Liver (tissue), 9 donors: ENCODE results near the gene IDH3A. TPM values are rescaled to one million over a fixed set of nuclear protein-coding genes. Genes with fewer than 3 reads are reported as not detected.

Source experiments
- DNase-seq: peaks from one replicate; pipeline ENCODE4 v3.0.0-alpha.2; 2017; ENCODE audit warnings: low spot score
- H3K27ac ChIP-seq, 2 donors: one replicate each; pipeline ENCODE4 v1.7.0; 2013; ENCODE audit warnings: inconsistent platforms in 2 of 2, low read length in 2 of 2, control low read depth in 1 of 2, low read depth in 1 of 2, mild to moderate bottlenecking in 1 of 2
- H3K27me3 ChIP-seq, 4 donors: one replicate each; pipeline versions ENCODE4 v1.6.1 to v1.7.0; 2013; ENCODE audit warnings: low read length in 3 of 4, inconsistent platforms in 1 of 4, mild to moderate bottlenecking in 1 of 4, moderate library complexity in 1 of 4; ENCODE audit not compliant: control insufficient read depth in 4 of 4, insufficient read depth in 4 of 4
- H3K36me3 ChIP-seq, 4 donors: one replicate each; pipeline versions ENCODE4 v1.6.1 to v1.7.0; 2013; ENCODE audit warnings: low read length in 3 of 4, mild to moderate bottlenecking in 3 of 4, low read depth in 1 of 4, moderate library complexity in 1 of 4; ENCODE audit not compliant: control insufficient read depth in 4 of 4, insufficient read depth in 3 of 4
- H3K4me1 ChIP-seq, 4 donors: one replicate each; pipeline versions ENCODE4 v1.6.1 to v1.7.0; 2013; ENCODE audit warnings: low read length in 3 of 4, mild to moderate bottlenecking in 3 of 4, moderate library complexity in 1 of 4; ENCODE audit not compliant: control insufficient read depth in 4 of 4, insufficient read depth in 4 of 4
- H3K4me3 ChIP-seq, 3 donors: one replicate each; pipeline versions ENCODE4 v1.6.1 to v1.7.0; 2013; ENCODE audit warnings: low read length in 3 of 3, control low read depth in 1 of 3, low read depth in 1 of 3, mild to moderate bottlenecking in 1 of 3
- H3K9ac ChIP-seq, 2 donors: one replicate each; pipeline ENCODE4 v1.7.0; 2013; ENCODE audit warnings: low read length in 2 of 2, mild to moderate bottlenecking in 2 of 2, moderate library complexity in 2 of 2, control low read depth in 1 of 2, low read depth in 1 of 2
- H3K9me3 ChIP-seq, 4 donors: one replicate each; pipeline versions ENCODE4 v1.6.1 to v1.7.0; 2013; ENCODE audit warnings: low read length in 3 of 4; ENCODE audit not compliant: control insufficient read depth in 4 of 4
- ATF3 ChIP-seq: IDR thresholded peaks from 2 replicates; pipeline ENCODE4 v1.6.1; 2016; ENCODE audit warnings: antibody characterized with exemption
- CTCF ChIP-seq: fragments of 150-350 bp; IDR thresholded peaks from 2 replicates; pipeline ENCODE4 v1.5.1; 2017; ENCODE audit warnings: improper control_type of control experiment, low read depth, low read length; ENCODE audit not compliant: missing input control
- EGR1 ChIP-seq, 2 donors: IDR thresholded peaks; 2 replicates each; pipeline ENCODE4 v1.6.1; 2016 to 2018; ENCODE audit warnings: antibody characterized with exemption in 2 of 2, low read depth in 2 of 2
- FOXA1 ChIP-seq: IDR thresholded peaks from 2 replicates; pipeline ENCODE4 v1.6.1; 2016; ENCODE audit warnings: antibody characterized with exemption
- FOXA2 ChIP-seq: IDR thresholded peaks from 2 replicates; pipeline ENCODE4 v1.6.1; 2016; ENCODE audit warnings: antibody characterized with exemption
- GABPA ChIP-seq, 2 donors: IDR thresholded peaks in 1 of 2; conservative IDR thresholded peaks in 1 of 2; 2 replicates each; pipeline ENCODE4 v1.6.1; 2016; ENCODE audit warnings: antibody characterized with exemption in 2 of 2, mild to moderate bottlenecking in 1 of 2, moderate library complexity in 1 of 2
- HNF4A ChIP-seq, 2 donors: conservative IDR thresholded peaks; 2 replicates each; pipeline ENCODE4 v1.6.1; 2016; ENCODE audit warnings: antibody characterized with exemption in 2 of 2, mild to moderate bottlenecking in 2 of 2
- HNF4G ChIP-seq: IDR thresholded peaks from 2 replicates; pipeline ENCODE4 v1.6.1; 2016; ENCODE audit warnings: antibody characterized with exemption
- JUND ChIP-seq, 2 donors: IDR thresholded peaks; 2 replicates each; pipeline ENCODE4 v1.6.1; 2016; ENCODE audit warnings: antibody characterized with exemption in 2 of 2
- MAX ChIP-seq: IDR thresholded peaks from 2 replicates; pipeline ENCODE4 v1.6.1; 2016; ENCODE audit warnings: antibody characterized with exemption
- NR2F2 ChIP-seq: IDR thresholded peaks from 2 replicates; pipeline ENCODE4 v1.6.1; 2016; ENCODE audit warnings: antibody characterized with exemption
- RAD21 ChIP-seq, 2 donors: IDR thresholded peaks; 2 replicates each; pipeline ENCODE4 v1.6.1; 2016; ENCODE audit warnings: antibody characterized with exemption in 2 of 2, mild to moderate bottlenecking in 2 of 2
- REST ChIP-seq: IDR thresholded peaks from 2 replicates; pipeline ENCODE4 v1.6.1; 2016; ENCODE audit warnings: antibody characterized with exemption, mild to moderate bottlenecking
- RXRA ChIP-seq, 2 donors: IDR thresholded peaks; 2 replicates each; pipeline ENCODE4 v1.6.1; 2017 to 2018; ENCODE audit warnings: antibody characterized with exemption in 2 of 2, mild to moderate bottlenecking in 1 of 2
- SP1 ChIP-seq: IDR thresholded peaks from 2 replicates; pipeline ENCODE4 v1.6.1; 2018; ENCODE audit warnings: antibody characterized with exemption, mild to moderate bottlenecking
- TAF1 ChIP-seq: conservative IDR thresholded peaks from 2 replicates; pipeline ENCODE4 v1.6.1; 2016; ENCODE audit warnings: antibody characterized with exemption, mild to moderate bottlenecking
- YY1 ChIP-seq: IDR thresholded peaks from 2 replicates; pipeline ENCODE4 v1.6.1; 2016; ENCODE audit warnings: antibody characterized with exemption, mild to moderate bottlenecking
- ZBTB33 ChIP-seq: IDR thresholded peaks from 2 replicates; pipeline ENCODE4 v1.6.1; 2016; ENCODE audit warnings: antibody characterized with exemption
- WGBS: extraction: QIAGEN DNeasy Blood & Tissue Kit; methylation state at CpG from one replicate; pipeline ENCODE4 v1.1.7; 2013; 5-methylcytosine and 5-hydroxymethylcytosine counted together
- polyA plus RNA-seq, 2 donors: library from polyadenylated mRNA; stranded (reverse) in 1 of 2; unstranded in 1 of 2; fragments of 200-250 nt in 1 of 2; fragments of >200 nt in 1 of 2; fragmentation: Nextera tagmentation in 1 of 2; extraction: Ambion mirVana in 1 of 2; gene quantifications; one replicate each; pipeline versions ENCODE4 v1.2.1 to v1.2.3, GENCODE V29; 2013 to 2015
- total RNA-seq, 2 donors: library from RNA; depleted of rRNA; stranded (reverse); fragments of >200 nt; gene quantifications; one replicate each; pipeline ENCODE4 v1.2.3, GENCODE V29; 2014
- donor health status: healthy.
- donor health status: healthy.
- donor health status: healthy.
- donor health status: healthy.
- donor health status: healthy.

Gene IDH3A
- total and polyA plus RNA-seq, 4 donors, result 13.5 to 51.7 (median 24.0) TPM

- WGBS, result 93% methylated on average over 17 of the region's 17 CpGs
- H3K36me3 ChIP-seq, result peaks cover 12 to 53% (median 32%) of the 10 kb centered on the region in 4 donors
Measured at GRCh38 chr15:78170848-78171773, 21.9 kb downstream of the IDH3A start.

More at GRCh38 chr15:78170848-78171773, 21.9 kb downstream of the IDH3A start:
- H3K27me3 ChIP-seq, result no peaks in the 10 kb centered on the region
- H3K9ac ChIP-seq, result no peak overlapping the region
- no peak for DNase-seq
- H3K9me3 ChIP-seq, result peaks cover 0 to 2% (median 0%) of the 10 kb centered on the region in 4 donors
- TF ChIP-seq HNF4G (no peak), YY1 (no peak), GABPA (IDR thresholded peaks at IDR 0.05 in 1 of 2, conservative IDR thresholded peaks at IDR 0.05 in 1 of 2) (no peak), REST (no peak), ZBTB33 (no peak), RXRA (IDR thresholded peaks at IDR 0.05) (no peak), JUND (IDR thresholded peaks at IDR 0.05) (no peak), CTCF (no peak), FOXA2 (no peak), MAX (no peak), TAF1 (no peak), NR2F2 (no peak), FOXA1 (no peak), ATF3 (no peak), SP1 (no peak), HNF4A (conservative IDR thresholded peaks at IDR 0.05) (no peak), EGR1 (IDR thresholded peaks at IDR 0.05; ENCODE audit: low read depth in 2 of 2) (no peak), RAD21 (IDR thresholded peaks at IDR 0.05) (no peak)
- no peak overlapping the region for H3K27ac ChIP-seq
- H3K4me3 ChIP-seq, result no peak overlapping the region
- no peaks in the 10 kb centered on the region for H3K4me1 ChIP-seq
